GM18505 (cell line): ENCODE measurements around the gene SLC9C2.
"Not testable (repeated sequence)": the region's sequence is repeated elsewhere in the genome, so short reads cannot be mapped to it uniquely, and the experiment has no call there.

ENCODE experiments used
- ATAC-seq: cut with Tn5 transposase; IDR thresholded peaks from one replicate; pipeline ENCODE4 v1.9.1; 2021; ENCODE audit not compliant: unreplicated experiment
- POLR2A ChIP-seq: IDR thresholded peaks from 4 replicates; pipeline ENCODE4 v1.6.1; 2011; ENCODE audit warnings: borderline replicate concordance; ENCODE audit not compliant: insufficient read depth, insufficient read length; ENCODE audit errors: extremely low read depth

The SLC9C2 gene

DNA sequence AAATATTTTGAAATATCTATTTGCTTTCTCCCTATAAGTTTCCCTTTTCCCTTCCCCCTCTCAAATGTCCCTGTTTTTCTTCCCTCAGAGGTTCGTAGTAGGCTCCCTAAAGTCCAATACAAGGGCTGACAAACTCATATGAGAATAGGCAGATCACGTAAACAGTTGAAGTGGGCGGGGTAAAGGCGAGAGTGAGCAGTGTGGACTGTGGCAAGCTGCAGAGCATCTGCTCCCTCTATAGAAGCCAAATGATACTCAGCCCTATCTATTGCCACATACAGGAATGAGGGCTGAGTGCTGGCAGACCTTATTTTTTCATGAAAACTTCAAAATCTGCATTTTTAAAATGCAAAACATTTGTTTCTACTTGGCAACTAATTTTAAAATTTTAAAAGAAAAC lies 99.5 kb downstream of the SLC9C2 start:
- no peak for TF ChIP-seq POLR2A
- ATAC-seq: no peak

DNA sequence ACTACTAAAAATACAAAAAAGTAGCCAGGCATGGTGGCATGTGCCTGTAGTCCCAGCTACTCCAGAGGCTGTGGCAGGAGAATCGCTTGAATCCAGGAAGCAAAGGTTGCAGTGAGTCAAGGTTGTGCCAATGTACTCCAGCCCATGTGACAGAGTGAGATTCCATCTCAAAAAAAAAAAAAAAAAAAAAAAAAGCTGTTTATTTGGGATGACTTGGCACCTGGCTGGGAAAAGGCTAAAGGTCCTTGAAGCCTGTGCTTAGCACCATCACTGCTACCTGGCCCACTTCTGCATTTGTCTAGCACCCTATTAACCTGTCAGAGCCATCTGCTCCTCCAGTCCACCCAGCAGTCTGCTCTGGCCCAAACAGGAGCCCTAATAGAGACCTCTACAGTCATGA lies 100.8 kb downstream of the SLC9C2 start:
- no peak for TF ChIP-seq POLR2A
- ATAC-seq: no peak

DNA sequence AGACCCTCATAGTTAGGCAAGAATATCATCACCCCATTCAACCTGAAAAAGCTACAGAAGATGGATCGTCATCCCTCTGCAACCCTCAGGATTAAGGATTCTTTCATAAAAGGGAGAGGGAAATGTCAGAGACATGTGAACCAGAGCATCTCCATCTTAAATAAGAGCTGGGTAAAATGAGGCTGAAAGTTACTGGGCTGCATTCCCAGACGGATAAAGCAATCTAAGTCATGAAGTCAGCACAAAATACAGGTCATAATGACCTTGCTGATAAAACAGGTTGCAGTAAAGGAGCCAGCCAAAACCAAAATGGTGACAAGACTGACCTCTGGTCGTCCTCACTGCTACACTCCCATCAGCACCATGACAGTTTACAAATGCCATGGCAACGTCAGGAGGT lies 103.1 kb downstream of the SLC9C2 start:
- TF ChIP-seq POLR2A: no peak
- no peak for ATAC-seq

DNA sequence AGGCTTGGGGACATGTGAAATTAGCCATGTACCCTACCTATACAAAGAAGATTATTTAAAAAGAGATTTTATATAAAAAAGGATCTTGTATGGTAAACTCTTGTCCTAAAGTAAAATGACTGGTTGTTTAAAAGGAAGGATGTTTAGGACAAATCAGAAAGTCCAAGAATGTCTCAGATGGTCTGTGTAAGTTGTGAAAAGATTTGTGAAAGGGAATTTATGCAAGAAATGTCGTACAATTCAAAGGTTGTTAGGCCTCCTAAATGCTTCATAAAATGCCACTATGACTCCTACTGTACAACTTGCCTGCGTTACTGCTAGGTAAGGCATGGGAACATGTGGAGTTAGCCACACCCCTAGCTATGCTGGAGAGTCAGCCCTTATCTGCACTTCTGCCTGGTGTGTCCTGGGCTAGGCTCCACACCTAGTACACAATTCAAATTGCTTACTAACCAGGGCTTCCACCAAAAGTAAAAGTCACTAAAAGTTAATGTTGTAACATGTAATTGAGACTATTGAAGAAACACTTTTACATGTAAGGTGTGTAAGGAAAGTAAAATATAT lies 106.0 kb downstream of the SLC9C2 start:
- no peak for TF ChIP-seq POLR2A
- ATAC-seq: no peak

DNA sequence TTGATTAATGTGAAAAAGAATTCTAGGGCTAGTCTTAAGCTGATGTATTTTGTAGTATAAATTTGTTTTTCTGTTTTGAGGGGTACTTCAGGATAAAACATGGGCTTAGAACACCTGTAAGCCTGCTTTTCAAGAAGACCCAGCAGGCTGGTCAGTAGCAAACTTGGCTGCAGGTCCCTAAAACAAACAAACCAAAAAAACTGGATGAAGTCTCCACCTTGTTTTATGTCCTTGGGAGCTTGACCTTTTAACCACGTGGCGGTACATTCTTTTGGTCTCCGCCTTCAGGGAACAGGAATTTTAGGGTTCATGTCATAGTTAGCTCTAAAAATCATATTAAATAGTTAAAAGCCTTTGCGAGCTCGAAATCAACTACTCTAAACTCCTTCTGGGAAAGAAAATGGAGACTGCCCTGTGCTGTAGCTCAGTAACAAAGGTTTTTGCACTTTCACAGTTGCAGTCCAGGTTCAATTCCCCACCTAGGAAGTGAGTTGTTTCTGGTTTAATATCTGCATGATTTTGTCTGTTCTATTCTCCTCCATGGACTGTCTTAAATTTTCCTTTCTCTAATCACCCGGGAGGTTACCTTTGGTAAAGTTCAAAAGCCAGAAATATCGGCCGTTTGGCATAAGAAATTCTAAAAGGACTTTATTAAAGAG lies 107.1 kb downstream of the SLC9C2 start:
- TF ChIP-seq POLR2A: no peak
- ATAC-seq: no peak

DNA sequence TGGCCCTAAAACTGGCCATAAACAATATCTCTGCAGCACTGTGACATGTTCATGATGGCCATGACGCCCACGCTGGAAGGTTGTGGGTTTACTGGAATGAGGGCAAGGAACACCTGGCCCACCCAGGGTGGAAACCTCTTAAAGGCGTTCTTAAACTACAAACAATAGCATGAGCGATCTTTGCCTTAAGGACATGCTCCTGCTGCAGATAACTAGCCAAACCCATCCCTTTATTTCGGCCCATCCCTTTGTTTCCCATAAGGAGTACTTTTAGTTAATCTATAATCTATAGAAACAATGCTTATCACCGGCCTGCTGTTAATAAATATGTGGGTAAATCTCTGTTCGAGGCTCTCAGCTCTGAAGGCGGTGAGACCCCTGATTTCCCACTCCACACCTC lies 109.7 kb downstream of the SLC9C2 start:
- not testable (repeated sequence) for ATAC-seq

DNA sequence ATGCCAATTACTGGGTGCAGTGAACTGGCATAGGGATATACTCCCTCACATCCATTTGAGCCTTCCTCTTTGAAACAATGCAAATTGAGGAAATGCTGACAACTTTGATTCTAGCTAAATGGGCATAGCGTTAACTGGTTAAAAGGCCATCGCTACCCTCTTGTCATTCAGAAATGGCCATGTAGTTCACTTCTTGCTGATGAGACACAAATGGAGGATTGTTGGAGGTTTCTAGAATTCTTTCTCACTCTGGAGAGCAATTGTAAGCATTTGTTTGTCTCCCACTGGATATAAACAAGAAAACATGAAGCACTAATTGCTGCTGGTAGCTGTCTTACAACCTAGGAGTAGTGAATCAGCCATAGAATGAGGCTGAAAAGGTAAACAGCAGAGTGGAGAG lies 111.4 kb downstream of the SLC9C2 start:
- no peak for TF ChIP-seq POLR2A
- ATAC-seq: no peak

DNA sequence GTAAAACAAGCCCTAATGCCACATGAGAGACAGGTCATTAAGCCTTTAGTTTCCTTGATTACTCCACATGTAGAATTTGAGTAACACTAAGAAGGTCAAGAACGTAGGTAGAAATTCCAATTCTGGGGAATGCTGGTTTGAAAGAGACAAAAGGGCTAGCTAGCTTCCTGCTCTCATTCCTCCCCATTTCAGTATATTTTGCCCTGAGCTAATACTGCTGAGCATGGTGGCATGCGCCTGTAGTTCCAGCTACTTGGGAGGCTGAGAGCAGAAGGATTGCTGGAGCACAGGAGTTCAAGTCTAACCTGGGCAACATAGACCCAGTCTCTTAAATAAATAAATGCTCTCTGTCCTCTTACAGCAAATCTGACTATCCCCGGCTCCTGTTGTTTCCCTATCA lies 112.9 kb downstream of the SLC9C2 start:
- ATAC-seq: no peak
- TF ChIP-seq POLR2A: no peak

DNA sequence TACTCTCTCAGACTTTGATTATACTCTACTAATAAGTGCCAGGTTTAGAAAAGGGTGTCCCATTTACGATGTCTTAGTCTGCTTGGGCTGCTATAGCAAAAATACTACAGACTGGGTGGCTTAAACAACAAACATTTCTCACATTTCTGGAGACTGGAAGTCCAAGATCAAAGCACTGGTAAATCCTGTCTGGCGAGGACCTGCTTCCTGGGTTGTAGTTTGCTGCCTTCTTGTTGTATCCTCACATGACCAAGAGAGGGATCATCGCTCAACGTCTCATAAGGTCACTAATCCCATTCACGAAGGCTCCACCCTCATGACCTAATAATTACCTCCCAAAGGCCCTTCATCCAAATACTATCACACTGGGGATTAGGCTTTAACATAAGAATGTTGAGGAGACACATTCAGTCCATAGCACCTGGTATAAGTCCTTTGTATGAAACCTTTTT lies 113.7 kb downstream of the SLC9C2 start:
- no peak for TF ChIP-seq POLR2A
- no peak for ATAC-seq

DNA sequence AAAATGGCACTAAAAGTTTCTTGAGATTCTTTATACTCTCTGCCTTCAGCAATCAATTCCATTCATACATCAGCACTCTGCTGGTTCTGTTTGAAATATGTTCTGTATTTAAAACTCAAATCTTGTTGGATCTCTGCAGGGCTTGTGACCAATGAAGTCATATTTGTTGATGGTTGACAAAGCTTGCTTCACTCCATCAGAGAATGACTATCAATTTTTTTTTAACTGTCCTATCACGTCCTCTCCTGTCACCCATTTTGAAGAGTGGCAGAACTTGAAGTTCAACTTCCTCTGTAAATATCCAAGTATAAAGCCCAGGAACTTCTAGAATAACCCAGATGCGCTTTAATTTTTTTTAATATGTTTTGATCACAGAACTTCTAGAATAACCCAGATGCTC lies 114.9 kb downstream of the SLC9C2 start:
- ATAC-seq: no peak
- TF ChIP-seq POLR2A: no peak

DNA sequence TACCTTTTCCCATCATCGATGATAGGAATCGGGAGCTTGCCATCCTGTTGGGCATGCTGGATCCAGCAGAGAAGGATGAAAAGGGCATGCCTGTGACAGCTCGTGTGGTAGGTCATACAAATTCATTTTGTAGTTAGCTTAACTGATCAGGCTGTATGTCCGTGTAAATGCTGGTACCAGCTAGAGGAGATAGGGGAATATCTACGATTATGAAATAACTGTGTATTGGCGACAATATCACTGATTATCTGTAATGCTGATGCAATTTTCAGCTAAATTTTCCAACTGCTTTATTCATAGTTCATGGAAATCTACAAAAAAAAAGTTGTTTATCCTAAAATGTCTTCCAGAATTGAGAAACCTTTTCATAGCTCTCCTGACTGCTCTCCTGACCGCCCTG lies 117.5 kb downstream of the SLC9C2 start:
- no peak for ATAC-seq
- no peak for TF ChIP-seq POLR2A

DNA sequence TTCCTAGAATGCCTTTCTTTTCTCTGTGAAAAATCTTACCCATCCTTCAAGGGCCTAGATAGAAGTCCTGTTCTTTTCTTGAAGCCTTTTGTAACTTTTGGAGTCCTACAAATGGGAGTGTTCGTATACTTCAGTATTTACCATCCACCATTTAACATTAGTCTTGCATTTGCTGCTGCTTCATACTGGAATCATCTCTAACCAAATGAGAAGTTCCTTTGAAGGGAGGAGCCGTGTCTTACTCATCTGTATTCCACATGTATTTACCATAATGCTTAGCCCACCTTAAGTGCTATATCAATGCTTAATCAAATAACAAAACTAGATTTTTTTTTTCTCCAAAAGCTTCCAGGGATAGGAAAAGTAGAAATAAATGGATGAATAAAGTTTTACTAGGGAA lies 118.6 kb downstream of the SLC9C2 start:
- no peak for ATAC-seq

DNA sequence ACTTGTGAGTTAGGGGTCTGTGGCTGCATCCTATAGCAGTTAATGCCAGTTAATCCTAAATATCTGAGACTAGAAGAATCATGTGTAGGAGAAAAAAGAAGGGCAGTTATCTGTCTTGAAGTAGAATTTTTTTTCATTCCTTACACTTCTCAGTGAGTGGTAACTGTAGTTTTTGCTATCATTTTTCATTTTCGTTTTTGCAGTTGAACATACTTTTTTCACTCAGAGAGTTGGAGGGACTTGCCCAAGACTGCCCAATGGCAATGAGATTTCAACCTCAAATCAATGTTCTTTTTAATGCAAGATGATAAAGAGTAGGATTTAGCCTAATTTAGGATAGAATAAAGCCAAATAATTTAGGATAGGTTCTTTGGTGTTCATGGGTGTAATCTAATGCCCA lies 120.2 kb downstream of the SLC9C2 start:
- TF ChIP-seq POLR2A: no peak
- ATAC-seq: no peak

More for the DNA sequence above, 118.6 kb downstream of the SLC9C2 start:
- TF ChIP-seq POLR2A: no peak

DNA sequence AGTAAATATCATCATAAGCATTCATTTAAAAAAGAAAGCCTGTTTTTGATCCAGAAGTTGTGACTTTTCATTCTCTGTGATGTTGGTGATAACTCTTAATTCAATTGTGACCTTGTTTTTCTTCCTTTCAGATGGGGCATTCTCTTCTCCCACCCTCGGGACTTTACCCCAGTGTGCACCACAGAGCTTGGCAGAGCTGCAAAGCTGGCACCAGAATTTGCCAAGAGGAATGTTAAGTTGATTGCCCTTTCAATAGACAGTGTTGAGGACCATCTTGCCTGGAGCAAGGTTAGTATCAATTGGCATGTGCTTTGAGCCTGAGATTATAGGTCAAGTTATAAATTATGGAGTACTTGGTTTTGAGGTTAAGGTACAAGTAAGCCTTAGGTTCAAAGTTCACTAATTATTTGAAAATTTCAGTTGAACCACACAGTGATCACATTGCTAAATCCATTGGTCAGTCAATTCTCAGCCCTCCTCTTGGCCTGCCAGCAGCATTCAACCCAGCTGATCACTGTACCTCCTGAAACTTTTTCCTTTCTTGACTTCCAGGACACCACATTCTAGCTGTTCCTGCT lies 121.6 kb downstream of the SLC9C2 start:
- ATAC-seq: no peak
- no peak for TF ChIP-seq POLR2A
